Measurements from ENCODE around the gene ZBTB9.

DNA sequence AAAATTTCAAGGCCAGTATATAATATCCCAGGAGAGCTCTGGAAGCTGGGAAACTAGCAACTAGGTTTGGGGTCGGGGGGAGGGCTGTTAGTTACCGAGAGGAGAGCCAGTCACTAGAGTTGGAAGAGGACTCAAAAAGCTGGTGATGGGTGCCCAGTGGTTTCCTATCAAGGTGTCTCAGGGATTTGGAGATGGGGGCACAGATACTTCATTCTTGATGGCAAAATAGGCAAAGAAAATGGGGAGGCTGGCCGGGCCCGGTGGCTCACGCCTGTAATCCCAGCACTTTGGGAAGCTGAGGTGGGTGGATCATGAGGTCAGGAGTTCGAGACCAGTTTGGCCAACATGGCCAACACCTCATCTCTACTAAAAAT is 42.8 kb upstream of the ZBTB9 start:
- TF ChIP-seq CTCF (IDR thresholded peaks at IDR 0.05) (no peak), POLR2A (IDR thresholded peaks at IDR 0.05) (no peak)
